ENCODE data around the gene PLXNB3. TPM values are rescaled to one million over a fixed set of nuclear protein-coding genes. Genes with fewer than 3 reads are reported as not detected.

The PLXNB3 gene
- polyA plus RNA-seq, 1 donor, result 1.9 TPM

DNA sequence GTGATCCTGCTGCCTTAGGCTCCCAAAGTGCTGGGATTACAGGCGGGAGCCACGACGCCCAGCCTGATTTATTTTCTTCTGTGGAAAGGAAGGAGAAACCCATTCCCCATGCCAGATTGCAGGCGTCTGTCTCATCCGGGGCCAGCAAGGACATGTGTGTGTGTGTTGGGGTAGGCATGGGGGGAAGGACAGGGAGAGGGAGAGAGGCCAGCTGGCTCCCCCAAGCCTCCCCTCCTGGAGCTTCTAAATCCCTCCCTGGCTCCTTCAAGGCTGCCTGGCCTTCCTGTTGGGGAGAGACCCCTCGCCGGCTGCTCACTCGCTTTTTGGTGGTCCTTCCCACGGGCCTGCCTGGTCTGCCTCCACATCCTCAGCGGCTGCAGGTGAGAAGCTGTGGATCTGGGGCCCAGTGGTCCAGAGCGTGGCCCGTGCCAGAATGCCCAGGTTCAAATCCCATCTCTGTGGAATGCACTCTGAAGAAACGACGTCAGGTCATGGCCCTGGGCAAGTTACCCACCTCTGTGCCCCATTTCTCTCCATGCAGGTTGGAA lies 1.3 kb upstream of the PLXNB3 start:
- DNase-seq, result no peak

DNA sequence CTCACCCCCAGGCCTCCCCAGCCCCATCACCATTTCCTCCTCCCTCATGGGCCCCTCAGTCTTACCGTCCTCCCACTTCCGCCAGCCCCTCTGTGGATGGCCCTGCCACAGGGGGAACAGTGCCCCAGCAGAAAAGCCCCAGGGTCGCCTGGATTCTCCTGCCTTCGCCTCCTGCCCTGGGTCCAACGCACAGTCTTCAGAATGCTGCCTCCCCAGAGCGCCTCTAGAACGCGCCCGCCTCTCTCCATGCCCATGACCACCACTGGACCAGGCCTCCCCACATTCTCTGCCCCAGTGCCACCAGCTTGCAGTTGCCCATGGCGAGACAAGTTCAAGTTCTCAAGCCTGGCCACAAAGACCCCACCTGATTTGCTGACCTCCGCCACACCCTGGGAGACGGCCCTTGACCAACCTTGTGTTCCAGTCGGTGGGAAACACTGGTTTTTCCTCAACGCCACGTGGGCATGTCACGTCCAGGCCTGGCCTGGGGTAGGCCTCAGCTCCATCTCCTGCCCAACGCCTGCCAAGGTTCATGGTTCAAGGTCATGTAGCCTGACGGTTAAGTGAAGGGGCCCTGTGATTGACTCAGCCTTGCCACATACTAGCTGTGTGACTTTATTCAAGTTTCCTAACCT lies 634 bp upstream of the PLXNB3 start:
- DNase-seq, result no peak

DNA sequence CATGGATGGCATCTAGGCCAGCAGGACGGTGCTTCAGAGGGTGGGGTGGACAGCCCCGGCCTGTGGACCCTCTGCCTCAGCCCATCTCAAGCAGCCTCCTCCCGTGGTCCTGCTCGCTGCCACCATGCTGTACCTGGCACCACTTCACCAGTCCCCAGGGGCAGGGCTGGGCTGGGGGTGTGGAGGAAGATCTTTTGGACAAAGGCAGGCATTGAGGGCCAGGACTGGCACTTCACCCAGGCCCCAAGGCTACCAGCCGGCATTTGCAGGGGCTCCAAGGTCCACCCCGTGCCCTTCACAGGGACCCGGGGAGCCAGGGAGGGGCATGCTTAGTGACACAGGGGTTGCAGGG lies 713 bp downstream of the PLXNB3 start:
- no peak for DNase-seq

DNA sequence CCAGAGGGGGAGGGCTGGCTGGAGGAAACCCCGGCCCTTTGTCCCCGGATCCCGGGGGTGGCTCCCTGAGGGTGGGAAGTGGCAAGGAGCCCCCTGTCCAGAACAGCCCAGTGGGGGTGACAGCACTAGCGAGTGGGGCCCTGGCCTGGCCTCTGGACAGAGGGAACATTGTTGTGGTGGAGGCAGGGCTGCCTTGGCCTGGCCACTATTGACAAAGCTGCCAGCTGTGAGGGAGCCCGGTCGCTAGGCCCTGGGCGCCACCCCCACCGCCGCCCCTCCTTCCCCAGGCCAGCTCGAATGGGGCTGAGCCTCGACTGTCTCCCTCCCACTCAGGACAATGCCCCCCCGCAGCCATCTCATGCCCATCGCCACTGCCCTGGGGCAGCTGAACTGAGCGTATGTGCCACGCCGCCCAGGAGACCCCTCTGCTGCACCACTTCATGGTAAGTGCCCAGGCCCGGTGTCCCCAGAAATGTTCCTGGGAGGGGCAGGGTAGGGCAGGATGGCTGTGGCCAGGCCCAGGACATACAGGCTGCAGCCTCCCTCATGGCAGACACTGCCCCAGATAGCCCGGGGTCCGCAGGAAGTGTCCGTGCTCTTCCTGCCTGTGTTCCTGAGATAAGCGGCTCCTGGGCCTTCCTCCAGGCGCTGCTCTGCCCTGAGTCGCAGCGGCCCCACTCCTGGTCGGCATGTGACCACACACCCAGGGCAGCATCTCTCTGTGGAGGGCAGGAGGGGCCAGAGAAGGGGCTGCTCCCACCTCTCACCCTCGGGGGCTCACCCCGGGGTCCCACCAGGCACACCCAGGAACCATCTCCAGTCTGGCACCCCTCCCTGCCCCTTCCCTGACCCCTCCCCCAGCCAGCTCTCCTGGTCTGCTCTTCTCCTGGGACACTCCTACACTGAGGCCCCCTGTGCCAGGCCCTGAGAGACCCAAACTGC lies 1.4 kb downstream of the PLXNB3 start:
- DNase-seq, result no peak

DNA sequence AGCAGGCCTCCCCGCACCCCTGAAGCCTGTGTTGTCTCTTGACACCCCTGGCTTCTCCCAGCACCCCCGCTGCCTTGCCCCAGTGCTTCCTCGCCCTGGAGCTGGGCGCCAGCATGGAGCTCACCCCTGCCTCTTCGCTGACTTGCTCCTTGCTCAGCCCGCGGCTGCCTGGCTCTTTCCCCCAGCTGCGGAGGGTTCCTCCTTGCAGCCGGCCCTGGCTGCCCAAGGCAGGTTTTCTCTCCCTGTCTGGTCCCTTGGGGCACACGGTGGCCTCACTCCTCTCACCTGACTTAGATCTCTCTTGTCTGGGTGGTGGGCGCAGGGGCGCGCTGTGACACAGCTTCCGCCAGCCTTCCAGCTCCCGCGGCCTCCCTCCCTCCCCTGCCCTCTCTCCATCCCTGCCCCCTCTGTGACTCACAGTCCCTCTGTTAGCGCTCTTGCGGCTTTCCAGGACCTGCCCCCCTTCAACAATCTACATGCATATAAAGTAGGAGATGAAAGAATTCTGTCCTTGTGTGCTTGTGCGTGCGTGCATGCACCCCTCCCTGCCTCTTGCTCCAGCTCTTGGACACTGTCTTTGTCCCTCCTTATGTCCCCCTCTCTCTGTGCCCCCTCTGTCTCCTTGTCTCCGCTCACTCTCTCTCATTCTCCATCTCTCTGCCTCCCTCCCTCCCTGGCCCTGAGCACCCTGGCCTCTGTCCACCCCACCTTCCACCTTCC lies 2.2 kb downstream of the PLXNB3 start:
- DNase-seq, result no peak

DNA sequence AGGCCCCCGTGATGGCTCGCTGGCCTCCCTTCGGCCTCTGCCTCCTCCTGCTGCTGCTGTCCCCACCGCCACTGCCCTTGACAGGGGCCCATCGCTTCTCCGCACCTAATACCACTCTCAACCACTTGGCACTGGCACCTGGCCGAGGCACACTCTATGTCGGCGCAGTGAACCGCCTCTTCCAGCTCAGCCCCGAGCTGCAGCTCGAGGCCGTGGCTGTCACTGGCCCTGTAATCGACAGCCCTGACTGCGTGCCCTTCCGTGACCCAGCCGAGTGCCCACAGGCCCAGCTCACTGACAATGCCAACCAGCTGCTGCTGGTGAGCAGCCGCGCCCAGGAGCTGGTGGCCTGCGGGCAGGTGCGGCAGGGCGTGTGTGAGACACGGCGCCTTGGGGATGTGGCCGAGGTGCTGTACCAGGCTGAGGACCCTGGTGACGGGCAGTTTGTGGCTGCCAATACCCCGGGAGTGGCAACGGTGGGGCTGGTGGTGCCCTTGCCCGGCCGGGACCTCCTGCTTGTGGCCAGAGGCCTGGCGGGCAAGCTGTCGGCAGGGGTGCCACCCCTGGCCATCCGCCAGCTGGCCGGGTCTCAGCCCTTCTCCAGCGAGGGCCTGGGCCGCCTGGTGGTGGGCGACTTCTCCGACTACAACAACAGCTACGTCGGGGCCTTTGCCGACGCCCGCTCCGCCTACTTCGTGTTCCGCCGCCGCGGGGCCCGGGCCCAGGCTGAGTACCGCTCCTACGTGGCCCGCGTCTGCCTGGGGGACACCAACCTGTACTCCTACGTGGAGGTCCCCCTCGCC lies 3.0 kb downstream of the PLXNB3 start:
- DNase-seq, result no peak

DNA sequence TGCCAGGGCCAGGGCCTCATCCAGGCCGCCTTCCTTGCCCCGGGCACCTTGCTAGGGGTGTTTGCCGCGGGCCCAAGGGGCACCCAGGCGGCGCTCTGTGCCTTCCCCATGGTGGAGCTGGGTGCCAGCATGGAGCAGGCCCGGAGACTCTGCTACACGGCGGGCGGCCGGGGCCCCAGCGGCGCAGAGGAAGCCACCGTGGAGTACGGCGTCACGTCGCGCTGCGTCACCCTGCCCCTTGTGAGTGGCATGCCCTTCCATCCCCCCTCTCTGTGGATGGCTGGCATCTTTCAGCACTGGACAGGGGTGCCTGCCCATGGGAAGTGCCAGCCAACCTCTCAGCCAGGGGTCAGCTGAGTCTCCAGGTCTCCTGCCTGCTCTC lies 3.6 kb downstream of the PLXNB3 start:
- no peak for DNase-seq

DNA sequence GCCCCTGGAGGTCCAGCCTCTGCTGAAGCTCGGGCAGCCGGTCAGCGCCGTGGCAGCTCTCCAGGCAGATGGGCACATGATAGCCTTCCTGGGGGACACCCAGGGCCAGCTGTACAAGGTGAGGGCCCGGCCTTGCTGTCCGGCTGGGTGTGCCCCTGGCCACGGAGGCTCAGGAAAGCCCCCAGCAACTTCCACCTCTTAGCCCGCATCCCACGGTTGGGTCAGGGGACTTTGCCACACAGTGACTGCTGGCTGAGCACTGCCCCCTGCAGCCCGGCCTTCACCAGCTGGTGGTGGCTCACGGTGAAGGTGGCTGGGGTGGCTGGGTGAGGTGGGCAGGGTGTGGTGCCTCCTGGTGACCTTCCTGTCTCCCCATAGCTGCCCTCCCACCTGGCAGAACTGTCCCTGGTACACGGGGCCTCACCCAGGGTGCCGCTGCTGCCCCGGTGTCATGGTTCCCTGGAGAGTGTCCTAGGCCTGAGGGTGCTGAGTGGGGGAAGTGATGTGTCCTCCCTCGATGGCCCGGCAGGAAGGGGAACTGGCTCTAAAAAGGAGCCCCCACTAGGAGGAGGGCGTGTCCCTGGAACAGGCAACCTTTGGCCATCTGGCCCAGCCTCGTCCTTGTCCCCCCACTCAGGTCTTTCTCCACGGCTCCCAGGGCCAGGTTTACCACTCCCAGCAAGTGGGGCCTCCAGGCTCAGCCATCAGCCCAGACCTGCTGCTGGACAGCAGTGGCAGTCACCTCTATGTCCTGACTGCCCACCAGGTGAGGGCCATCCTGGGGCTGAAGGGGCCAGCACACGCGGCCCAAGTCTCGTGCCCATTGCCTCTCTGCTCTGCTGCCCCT lies 4.5 kb downstream of the PLXNB3 start:
- DNase-seq, result no peak

DNA sequence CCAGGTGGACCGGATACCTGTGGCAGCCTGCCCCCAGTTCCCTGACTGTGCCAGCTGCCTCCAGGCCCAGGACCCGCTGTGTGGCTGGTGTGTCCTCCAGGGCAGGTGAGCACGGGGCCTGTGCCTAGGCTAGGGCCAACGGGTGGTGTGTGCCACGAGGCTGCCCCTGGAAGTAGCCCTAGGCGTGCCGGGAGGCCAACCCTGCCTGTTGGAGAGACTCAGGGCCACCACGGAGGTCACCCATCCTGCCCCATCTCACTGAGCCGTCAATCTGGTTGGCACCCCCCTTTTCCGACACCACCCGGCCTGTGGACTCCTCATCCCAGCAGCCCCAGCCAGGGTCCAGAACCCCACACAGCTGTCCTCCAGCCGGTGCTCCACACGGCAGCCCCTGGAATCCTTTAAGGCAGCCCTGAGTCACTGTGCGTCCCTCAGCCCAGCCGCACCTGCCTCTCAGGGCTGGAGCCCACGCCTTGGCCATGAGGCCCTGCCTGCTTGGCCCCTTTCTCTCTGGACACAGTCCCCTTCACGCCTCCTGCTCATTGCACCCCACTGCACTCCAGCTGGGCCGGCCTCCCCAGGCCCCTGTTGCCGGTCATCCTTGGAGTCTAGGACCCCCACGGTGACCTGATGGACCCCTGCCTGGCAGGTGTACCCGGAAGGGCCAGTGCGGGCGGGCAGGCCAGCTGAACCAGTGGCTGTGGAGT lies 5.3 kb downstream of the PLXNB3 start:
- DNase-seq, result no peak

DNA sequence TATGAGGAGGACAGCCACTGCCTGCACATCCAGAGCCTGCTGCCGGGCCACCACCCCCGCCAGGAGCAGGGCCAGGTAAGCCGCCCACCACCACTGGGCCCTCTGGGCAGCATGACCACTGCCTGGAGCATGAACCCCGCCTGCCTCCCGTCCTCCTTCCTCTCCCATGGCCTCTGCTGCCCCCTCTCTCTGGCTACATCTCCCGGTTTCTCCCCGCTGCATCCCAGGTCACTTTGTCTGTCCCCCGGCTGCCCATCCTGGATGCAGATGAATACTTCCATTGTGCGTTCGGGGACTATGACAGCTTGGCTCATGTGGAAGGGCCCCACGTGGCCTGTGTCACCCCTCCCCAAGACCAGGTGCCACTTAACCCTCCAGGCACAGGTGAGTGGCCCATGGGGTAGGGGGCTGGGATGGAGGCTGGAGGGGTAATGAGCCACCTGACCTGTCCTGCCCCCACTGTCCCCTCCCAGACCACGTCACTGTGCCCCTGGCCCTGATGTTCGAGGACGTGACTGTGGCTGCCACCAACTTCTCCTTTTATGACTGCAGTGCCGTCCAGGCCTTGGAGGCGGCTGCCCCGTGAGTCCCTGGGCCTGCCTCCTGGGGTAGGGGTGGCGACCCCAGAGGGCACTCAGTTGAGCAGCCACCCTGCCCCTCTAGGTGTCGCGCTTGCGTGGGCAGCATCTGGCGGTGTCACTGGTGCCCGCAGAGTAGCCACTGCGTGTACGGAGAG lies 6.0 kb downstream of the PLXNB3 start:
- DNase-seq, result no peak

DNA sequence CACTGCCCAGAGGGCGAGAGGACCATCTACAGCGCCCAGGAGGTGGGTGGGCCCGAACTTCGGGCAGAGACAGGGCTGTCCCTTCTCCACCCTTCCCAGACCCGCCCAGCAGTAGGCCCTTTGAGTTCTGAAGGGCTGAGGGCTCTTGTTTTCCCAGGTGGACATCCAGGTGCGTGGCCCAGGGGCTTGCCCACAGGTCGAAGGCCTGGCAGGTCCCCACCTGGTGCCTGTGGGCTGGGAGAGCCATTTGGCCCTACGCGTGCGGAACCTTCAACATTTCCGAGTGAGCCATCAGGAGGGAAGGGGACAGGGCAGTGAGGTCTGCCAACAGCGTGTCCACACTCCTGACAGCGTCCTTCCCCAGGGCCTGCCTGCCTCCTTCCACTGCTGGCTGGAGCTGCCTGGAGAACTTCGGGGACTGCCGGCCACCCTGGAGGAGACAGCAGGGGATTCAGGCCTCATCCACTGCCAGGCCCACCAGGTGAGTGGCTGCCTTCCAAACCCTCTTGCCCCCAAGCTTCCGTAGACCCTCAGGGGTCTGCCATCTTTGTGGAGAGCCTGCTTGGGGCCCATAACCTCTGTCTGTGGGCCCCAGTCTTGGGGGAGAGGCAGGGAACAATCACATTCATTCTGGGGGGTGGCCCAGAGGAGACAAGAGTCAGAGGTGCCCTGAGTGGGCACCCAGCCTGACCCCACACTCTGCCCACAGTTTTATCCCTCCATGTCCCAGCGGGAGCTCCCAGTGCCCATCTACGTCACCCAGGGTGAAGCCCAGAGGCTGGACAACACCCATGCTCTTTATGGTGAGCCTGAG lies 6.8 kb downstream of the PLXNB3 start:
- DNase-seq, result no peak

DNA sequence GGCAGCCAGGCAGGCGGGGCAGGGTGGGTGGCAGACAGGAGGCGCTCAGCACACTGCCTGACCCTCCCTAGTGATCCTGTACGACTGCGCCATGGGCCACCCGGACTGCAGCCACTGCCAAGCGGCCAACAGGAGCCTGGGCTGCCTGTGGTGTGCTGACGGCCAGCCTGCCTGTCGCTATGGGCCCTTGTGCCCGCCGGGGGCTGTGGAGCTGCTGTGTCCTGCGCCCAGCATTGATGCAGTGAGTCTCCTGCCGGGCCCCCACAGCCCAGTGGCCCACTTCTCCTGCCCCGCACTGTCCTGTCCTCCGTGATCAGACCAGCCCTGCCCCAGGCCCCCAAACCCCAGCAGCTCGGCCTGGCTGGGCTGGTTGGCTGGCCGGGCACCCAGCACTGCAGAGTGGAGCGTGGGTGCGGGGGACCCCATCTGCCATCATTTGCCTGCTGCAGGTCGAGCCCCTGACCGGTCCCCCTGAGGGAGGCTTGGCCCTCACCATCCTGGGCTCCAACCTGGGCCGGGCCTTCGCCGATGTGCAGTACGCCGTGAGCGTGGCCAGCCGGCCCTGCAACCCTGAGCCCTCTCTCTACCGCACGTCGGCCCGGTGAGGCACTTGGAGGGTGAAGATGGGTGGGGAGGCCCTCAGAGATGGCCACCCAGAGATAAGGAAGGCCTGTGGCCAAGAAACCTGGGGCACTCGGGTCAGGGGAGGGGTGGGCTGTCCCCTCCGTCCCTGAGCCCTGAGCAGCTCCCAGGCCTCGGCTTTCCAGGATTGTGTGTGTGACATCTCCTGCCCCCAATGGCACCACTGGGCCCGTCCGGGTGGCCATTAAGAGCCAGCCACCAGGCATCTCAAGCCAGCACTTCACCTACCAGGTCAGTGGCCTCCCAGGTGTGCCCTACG lies 7.6 kb downstream of the PLXNB3 start:
- no peak for DNase-seq

DNA sequence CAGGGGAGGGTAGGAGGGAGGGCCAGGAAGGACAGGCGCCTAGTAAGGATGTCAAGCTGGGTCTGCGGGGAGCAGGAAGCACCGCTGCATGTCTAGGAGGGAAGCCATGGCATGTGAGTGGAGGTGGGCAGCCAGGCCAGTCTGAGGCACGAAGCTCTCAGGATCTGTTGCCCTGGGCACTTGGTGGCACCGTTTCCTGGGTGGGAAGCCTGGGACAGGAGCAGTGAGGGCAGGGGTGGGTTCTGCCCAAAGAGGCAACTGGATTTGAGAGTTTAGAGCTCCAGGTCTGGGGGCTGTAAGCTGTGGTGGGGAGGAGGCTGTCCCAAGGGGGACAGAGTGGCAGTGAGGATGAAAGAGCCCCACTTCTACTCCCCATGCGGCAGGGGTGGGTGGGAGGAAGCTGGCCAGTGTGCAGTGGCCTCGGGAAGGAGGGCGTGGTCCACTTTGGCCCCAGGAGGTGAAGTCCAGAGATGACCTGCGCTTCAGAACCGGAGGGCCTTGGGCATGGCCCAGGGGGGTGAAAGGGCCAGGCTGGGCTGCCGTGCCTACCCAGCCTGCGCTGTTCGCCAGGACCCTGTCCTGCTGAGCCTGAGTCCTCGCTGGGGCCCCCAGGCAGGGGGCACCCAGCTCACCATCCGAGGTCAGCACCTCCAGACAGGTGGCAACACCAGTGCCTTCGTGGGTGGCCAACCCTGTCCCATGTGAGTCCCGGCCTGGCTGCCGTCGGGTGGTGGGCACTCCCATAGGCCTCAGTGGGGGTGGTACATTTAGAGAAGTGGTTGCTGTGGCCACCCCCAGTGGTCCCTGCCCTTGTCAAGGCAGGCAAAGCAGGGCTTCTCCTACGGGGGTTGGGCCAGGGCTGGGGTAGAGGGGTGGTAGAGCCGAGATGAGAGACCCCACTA lies 8.5 kb downstream of the PLXNB3 start:
- DNase-seq, result no peak

DNA sequence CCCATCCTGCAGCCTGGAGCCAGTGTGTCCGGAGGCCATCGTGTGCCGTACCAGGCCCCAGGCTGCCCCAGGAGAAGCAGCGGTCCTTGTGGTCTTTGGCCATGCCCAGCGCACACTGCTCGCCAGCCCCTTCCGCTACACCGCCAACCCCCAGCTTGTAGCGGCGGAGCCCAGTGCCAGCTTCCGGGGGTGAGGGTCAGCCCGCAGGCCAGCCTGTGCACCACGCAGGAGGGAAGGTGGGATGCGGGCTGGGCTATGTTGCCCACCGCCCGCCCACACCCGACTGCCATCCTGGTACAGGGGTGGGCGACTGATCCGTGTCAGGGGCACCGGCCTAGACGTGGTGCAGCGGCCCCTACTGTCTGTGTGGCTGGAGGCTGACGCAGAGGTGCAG lies 9.2 kb downstream of the PLXNB3 start:
- no peak for DNase-seq

DNA sequence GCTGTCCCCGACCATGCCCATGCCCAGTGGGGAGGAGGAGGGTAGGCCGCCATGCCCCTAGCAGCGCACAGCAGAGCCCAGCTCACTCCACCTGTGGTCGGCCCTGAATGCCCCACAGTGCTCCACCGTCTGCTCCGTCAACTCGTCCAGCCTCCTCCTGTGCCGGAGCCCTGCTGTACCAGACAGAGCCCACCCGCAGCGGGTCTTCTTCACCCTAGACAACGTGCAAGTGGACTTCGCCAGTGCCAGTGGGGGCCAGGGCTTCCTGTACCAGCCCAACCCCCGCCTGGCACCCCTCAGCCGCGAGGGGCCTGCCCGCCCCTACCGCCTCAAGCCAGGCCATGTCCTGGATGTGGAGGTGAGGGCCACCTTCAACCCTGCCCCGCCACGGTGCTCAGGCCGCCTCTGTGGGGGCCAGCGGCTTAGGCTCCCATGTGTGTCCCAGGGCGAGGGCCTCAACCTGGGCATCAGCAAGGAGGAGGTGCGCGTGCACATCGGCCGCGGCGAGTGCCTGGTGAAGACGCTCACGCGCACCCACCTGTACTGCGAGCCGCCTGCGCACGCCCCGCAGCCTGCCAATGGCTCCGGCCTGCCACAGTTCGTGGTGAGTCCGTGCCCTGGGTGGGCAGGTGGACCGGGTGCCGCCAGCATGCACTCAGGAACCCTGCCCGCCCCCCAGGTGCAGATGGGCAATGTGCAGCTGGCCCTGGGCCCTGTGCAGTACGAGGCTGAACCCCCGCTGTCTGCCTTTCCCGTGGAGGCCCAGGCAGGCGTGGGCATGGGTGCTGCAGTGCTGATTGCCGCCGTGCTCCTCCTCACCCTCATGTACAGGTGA lies 9.9 kb downstream of the PLXNB3 start:
- no peak for DNase-seq
